GM23338 (cell line): ENCODE results near the gene USP37. TPM values are rescaled to one million over a fixed set of nuclear protein-coding genes. Genes with fewer than 3 reads are reported as not detected.

Experiments
- ATAC-seq: fragments of 200-7000 bp; cut with Tn5 transposase; 3 replicates; pipeline ENCODE4 v1.9.1; 2020
- DNase-seq: peaks from one replicate; pipeline ENCODE4 v3.0.0-alpha.2; 2015; ENCODE audit warnings: low spot score
- H2AFZ ChIP-seq: fragments of 200-600 bp; sonication (generic); 2 replicates; pipeline ENCODE4 v1.8.0; 2016; ENCODE audit warnings: antibody characterized with exemption, mild to moderate bottlenecking, moderate library complexity
- H3F3A ChIP-seq: fragments of 200-600 bp; sonication (generic); replicated peaks from 2 replicates; pipeline ENCODE4 v1.8.0; 2017; ENCODE audit warnings: antibody characterized with exemption, mixed run types, low read depth
- H3K27ac ChIP-seq: fragments of 200-600 bp; sonication (generic); 2 replicates; pipeline ENCODE4 v1.6.1; 2016; ENCODE audit warnings: low read depth
- H3K27me3 ChIP-seq: fragments of 200-600 bp; sonication (generic); 2 replicates; pipeline ENCODE4 v1.8.0; 2016; ENCODE audit warnings: mild to moderate bottlenecking, mixed run types, moderate library complexity; ENCODE audit not compliant: insufficient read depth
- H3K36me3 ChIP-seq: fragments of 200-600 bp; sonication (generic); 2 replicates; pipeline ENCODE4 v1.8.0; 2016; ENCODE audit warnings: mild to moderate bottlenecking; ENCODE audit not compliant: insufficient read depth
- H3K4me1 ChIP-seq: fragments of 200-600 bp; sonication (generic); 2 replicates; pipeline ENCODE4 v1.8.0; 2016; ENCODE audit warnings: mild to moderate bottlenecking, moderate library complexity; ENCODE audit not compliant: insufficient read depth
- H3K4me2 ChIP-seq: fragments of 200-600 bp; sonication (generic); 2 replicates; pipeline ENCODE4 v1.7.1; 2017; ENCODE audit warnings: mixed run types
- H3K4me3 ChIP-seq: fragments of 200-600 bp; sonication (generic); 2 replicates; pipeline ENCODE4 v1.6.1; 2016; ENCODE audit warnings: mixed run types
- H3K79me2 ChIP-seq: fragments of 200-600 bp; sonication (generic); replicated peaks from 2 replicates; pipeline ENCODE4 v1.8.0; 2017; ENCODE audit warnings: mild to moderate bottlenecking; ENCODE audit not compliant: insufficient read depth
- H3K9me2 ChIP-seq: fragments of 200-600 bp; sonication (generic); 2 replicates; pipeline ENCODE4 v1.8.0; 2017; ENCODE audit not compliant: insufficient read depth
- H4K20me1 ChIP-seq: fragments of 200-600 bp; sonication (generic); replicated peaks from 2 replicates; pipeline ENCODE4 v1.8.0; 2017; ENCODE audit warnings: mild to moderate bottlenecking; ENCODE audit not compliant: insufficient read depth
- H3K27ac Mint-ChIP-seq: 2 replicates; pipeline ENCODE4 v1.8.0; 2020; ENCODE audit warnings: inconsistent platforms, mild to moderate bottlenecking, moderate library complexity, mixed read lengths
- H3K27me3 Mint-ChIP-seq: 3 replicates; pipeline ENCODE4 v1.8.0; 2022; ENCODE audit warnings: low read depth, mild to moderate bottlenecking, moderate library complexity, mixed read lengths, inconsistent platforms; ENCODE audit not compliant: insufficient read depth, poor library complexity
- H3K36me3 Mint-ChIP-seq: 3 replicates; pipeline ENCODE4 v1.8.0; 2021; ENCODE audit warnings: low read depth, mild to moderate bottlenecking, inconsistent platforms, moderate library complexity, mixed read lengths
- H3K4me1 Mint-ChIP-seq: 3 replicates; pipeline ENCODE4 v1.8.0; 2020; ENCODE audit warnings: mild to moderate bottlenecking, inconsistent platforms, mixed read lengths
- H3K4me3 Mint-ChIP-seq: 3 replicates; pipeline ENCODE4 v1.8.0; 2021; ENCODE audit warnings: moderate library complexity, mild to moderate bottlenecking, inconsistent platforms, mixed read lengths
- H3K9me3 Mint-ChIP-seq: 3 replicates; pipeline ENCODE4 v1.8.0; 2020; ENCODE audit warnings: moderate library complexity, mild to moderate bottlenecking, inconsistent platforms, mixed read lengths
- CREB1 ChIP-seq: fragments of 250-450 bp; sonication (Bioruptor Pico); IDR thresholded peaks from 2 replicates; pipeline ENCODE4 v1.5.0; 2020; ENCODE audit warnings: low read depth, mild to moderate bottlenecking, moderate library complexity
- ETS1 ChIP-seq: IDR thresholded peaks from 2 replicates; pipeline ENCODE4 v1.6.1; 2016; ENCODE audit warnings: antibody characterized with exemption
- EZH2 ChIP-seq: fragments of 200-600 bp; sonication (generic); IDR thresholded peaks from one replicate; pipeline ENCODE4 v1.8.0; 2017; ENCODE audit warnings: antibody characterized with exemption, mild to moderate bottlenecking, low read depth; ENCODE audit not compliant: unreplicated experiment
- EZH2phosphoT487 ChIP-seq: fragments of 200-600 bp; sonication (generic); IDR thresholded peaks from one replicate; pipeline ENCODE4 v1.8.1; 2018; ENCODE audit warnings: antibody characterized with exemption; ENCODE audit not compliant: unreplicated experiment
- JUNB ChIP-seq: IDR thresholded peaks from one replicate; pipeline ENCODE4 v1.6.1; 2016; ENCODE audit warnings: antibody characterized with exemption; ENCODE audit not compliant: unreplicated experiment
- NANOG ChIP-seq: IDR thresholded peaks from 2 replicates; pipeline ENCODE4 v1.6.1; 2016; ENCODE audit warnings: antibody characterized with exemption, borderline replicate concordance
- POLR2AphosphoS5 ChIP-seq: IDR thresholded peaks from 2 replicates; pipeline ENCODE4 v1.6.1; 2016; ENCODE audit warnings: antibody characterized with exemption, low read depth
- REST ChIP-seq: IDR thresholded peaks from one replicate; pipeline ENCODE4 v1.6.1; 2018; ENCODE audit warnings: antibody characterized with exemption; ENCODE audit not compliant: unreplicated experiment
- STAT1 ChIP-seq: IDR thresholded peaks from one replicate; pipeline ENCODE4 v1.6.1; 2016; ENCODE audit warnings: antibody characterized with exemption; ENCODE audit not compliant: unreplicated experiment
- ZNF114 ChIP-seq: fragments of 250-450 bp; sonication (Bioruptor Pico); IDR thresholded peaks from 2 replicates; pipeline ENCODE4 v1.5.0; 2020; ENCODE audit warnings: mild to moderate bottlenecking, moderate library complexity
- ZNF331 ChIP-seq: fragments of 250-450 bp; sonication (Bioruptor Pico); IDR thresholded peaks from 2 replicates; pipeline ENCODE4 v1.5.0; 2020; ENCODE audit warnings: low read depth, mild to moderate bottlenecking, moderate library complexity
- polyA plus RNA-seq: library from polyadenylated mRNA; unstranded; fragments of >200 nt; fragmentation: Nextera tagmentation; extraction: Ambion mirVana; gene quantifications from 2 replicates; pipeline ENCODE4 v1.2.1, GENCODE V29; 2016
- total RNA-seq: library from RNA; depleted of rRNA; stranded (reverse); fragments of >200 nt; shearing (Covaris generic); gene quantifications from 2 replicates; pipeline ENCODE4 v1.2.3, GENCODE V29; 2014
- TF ChIP-seq, protein P1 (sequence below): fragments of 250-450 bp; sonication (Bioruptor Pico); IDR thresholded peaks from 2 replicates; pipeline ENCODE4 v1.5.0; 2020; ENCODE audit warnings: mild to moderate bottlenecking, moderate library complexity
- TF ChIP-seq, protein P2 (sequence below), 2 experiments: fragments of 200-600 bp in 1 of 2; sonication (generic) in 1 of 2; conservative IDR thresholded peaks; 2 replicates each; pipeline versions ENCODE4 v1.5.1 to v1.6.1; 2016 to 2017; ENCODE audit warnings: antibody characterized with exemption in 2 of 2, low read depth in 2 of 2, mild to moderate bottlenecking in 2 of 2, moderate library complexity in 1 of 2

USP37 gene
- total and polyA plus RNA-seq, 2 experiments from 2014 or later = 8.2 to 21.0 TPM

GRCh38 chr2:218615868-218616315, 47.7 kb upstream of the USP37 start:
- no peaks in the 10 kb centered on the region for H3K79me2 ChIP-seq
- no peak overlapping the region for H3K4me2 ChIP-seq
- no peak for DNase-seq
- no peaks in the 10 kb centered on the region for H3K36me3 ChIP-seq
- Mint-ChIP-seq H3K27me3 (peaks cover 3% of the 10 kb centered on the region), H3K4me3 (no peak overlapping the region), H3K9me3 (no peaks in the 10 kb centered on the region; the same call in 2 of the 3 replicates), H3K36me3 (no peaks in the 10 kb centered on the region), H3K4me1 (no peaks in the 10 kb centered on the region), H3K27ac (no peak overlapping the region)
- H3K27ac ChIP-seq = no peak overlapping the region
- no peak for TF ChIP-seq CREB1 (CRISPR knock-in tag)
- no peak for TF ChIP-seq REST
- no peak for TF ChIP-seq STAT1
- TF ChIP-seq EZH2 = no peak
- no peak for TF ChIP-seq POLR2AphosphoS5
- TF ChIP-seq, protein P1, sequence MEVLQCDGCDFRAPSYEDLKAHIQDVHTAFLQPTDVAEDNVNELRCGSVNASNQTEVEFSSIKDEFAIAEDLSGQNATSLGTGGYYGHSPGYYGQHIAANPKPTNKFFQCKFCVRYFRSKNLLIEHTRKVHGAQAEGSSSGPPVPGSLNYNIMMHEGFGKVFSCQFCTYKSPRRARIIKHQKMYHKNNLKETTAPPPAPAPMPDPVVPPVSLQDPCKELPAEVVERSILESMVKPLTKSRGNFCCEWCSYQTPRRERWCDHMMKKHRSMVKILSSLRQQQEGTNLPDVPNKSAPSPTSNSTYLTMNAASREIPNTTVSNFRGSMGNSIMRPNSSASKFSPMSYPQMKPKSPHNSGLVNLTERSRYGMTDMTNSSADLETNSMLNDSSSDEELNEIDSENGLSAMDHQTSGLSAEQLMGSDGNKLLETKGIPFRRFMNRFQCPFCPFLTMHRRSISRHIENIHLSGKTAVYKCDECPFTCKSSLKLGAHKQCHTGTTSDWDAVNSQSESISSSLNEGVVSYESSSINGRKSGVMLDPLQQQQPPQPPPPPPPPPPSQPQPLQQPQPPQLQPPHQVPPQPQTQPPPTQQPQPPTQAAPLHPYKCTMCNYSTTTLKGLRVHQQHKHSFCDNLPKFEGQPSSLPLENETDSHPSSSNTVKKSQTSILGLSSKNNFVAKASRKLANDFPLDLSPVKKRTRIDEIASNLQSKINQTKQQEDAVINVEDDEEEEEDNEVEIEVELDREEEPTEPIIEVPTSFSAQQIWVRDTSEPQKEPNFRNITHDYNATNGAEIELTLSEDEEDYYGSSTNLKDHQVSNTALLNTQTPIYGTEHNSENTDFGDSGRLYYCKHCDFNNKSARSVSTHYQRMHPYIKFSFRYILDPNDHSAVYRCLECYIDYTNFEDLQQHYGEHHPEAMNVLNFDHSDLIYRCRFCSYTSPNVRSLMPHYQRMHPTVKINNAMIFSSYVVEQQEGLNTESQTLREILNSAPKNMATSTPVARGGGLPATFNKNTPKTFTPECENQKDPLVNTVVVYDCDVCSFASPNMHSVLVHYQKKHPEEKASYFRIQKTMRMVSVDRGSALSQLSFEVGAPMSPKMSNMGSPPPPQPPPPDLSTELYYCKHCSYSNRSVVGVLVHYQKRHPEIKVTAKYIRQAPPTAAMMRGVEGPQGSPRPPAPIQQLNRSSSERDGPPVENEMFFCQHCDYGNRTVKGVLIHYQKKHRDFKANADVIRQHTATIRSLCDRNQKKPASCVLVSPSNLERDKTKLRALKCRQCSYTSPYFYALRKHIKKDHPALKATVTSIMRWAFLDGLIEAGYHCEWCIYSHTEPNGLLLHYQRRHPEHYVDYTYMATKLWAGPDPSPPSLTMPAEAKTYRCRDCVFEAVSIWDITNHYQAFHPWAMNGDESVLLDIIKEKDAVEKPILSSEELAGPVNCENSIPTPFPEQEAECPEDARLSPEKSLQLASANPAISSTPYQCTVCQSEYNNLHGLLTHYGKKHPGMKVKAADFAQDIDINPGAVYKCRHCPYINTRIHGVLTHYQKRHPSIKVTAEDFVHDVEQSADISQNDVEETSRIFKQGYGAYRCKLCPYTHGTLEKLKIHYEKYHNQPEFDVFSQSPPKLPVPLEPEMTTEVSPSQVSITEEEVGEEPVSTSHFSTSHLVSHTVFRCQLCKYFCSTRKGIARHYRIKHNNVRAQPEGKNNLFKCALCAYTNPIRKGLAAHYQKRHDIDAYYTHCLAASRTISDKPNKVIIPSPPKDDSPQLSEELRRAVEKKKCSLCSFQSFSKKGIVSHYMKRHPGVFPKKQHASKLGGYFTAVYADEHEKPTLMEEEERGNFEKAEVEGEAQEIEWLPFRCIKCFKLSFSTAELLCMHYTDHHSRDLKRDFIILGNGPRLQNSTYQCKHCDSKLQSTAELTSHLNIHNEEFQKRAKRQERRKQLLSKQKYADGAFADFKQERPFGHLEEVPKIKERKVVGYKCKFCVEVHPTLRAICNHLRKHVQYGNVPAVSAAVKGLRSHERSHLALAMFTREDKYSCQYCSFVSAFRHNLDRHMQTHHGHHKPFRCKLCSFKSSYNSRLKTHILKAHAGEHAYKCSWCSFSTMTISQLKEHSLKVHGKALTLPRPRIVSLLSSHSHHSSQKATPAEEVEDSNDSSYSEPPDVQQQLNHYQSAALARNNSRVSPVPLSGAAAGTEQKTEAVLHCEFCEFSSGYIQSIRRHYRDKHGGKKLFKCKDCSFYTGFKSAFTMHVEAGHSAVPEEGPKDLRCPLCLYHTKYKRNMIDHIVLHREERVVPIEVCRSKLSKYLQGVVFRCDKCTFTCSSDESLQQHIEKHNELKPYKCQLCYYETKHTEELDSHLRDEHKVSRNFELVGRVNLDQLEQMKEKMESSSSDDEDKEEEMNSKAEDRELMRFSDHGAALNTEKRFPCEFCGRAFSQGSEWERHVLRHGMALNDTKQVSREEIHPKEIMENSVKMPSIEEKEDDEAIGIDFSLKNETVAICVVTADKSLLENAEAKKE = no peak
- no peak for TF ChIP-seq ZNF114 (CRISPR knock-in tag)
- no peak for TF ChIP-seq NANOG
- no peak for TF ChIP-seq ETS1
- no peak for TF ChIP-seq JUNB
- no peak for TF ChIP-seq EZH2phosphoT487
- TF ChIP-seq ZNF331 (CRISPR knock-in tag) = no peak
- TF ChIP-seq, protein P2, sequence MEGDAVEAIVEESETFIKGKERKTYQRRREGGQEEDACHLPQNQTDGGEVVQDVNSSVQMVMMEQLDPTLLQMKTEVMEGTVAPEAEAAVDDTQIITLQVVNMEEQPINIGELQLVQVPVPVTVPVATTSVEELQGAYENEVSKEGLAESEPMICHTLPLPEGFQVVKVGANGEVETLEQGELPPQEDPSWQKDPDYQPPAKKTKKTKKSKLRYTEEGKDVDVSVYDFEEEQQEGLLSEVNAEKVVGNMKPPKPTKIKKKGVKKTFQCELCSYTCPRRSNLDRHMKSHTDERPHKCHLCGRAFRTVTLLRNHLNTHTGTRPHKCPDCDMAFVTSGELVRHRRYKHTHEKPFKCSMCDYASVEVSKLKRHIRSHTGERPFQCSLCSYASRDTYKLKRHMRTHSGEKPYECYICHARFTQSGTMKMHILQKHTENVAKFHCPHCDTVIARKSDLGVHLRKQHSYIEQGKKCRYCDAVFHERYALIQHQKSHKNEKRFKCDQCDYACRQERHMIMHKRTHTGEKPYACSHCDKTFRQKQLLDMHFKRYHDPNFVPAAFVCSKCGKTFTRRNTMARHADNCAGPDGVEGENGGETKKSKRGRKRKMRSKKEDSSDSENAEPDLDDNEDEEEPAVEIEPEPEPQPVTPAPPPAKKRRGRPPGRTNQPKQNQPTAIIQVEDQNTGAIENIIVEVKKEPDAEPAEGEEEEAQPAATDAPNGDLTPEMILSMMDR (conservative IDR thresholded peaks at IDR 0.05; ENCODE audit: low read depth in 2 of 2) = no peak
- H4K20me1 ChIP-seq = no peaks in the 10 kb centered on the region
- no peaks in the 10 kb centered on the region for H3K4me1 ChIP-seq
- no peaks in the 10 kb centered on the region for H3K27me3 ChIP-seq
- no peak for ATAC-seq
- no peak overlapping the region for H2AFZ ChIP-seq
- no peaks in the 10 kb centered on the region for H3F3A ChIP-seq
- H3K9me2 ChIP-seq = no peaks in the 10 kb centered on the region
- H3K4me3 ChIP-seq = no peak overlapping the region
